Neutrophil (primary cell): Measurements from ENCODE around the gene ARSJ.

Experiments used
- H3K27ac ChIP-seq: fragments of 200-600 bp; sonication (generic); 2 replicates; pipeline ENCODE4 v1.5.1; 2016; ENCODE audit warnings: mild to moderate bottlenecking, moderate library complexity
- H3K27me3 ChIP-seq: fragments of 200-600 bp; sonication (generic); 2 replicates; pipeline ENCODE4 v1.6.0; 2016; ENCODE audit warnings: mild to moderate bottlenecking
- H3K36me3 ChIP-seq: fragments of 200-600 bp; sonication (generic); 2 replicates; pipeline ENCODE4 v1.5.1; 2017
- H3K4me1 ChIP-seq, 2 experiments: fragments of 200-600 bp in 1 of 2; sonication (generic) in 1 of 2; 1 replicate in 1 of 2; 2 replicates in 1 of 2; pipeline versions ENCODE4 v1.5.1 to v1.6.1; 2013 to 2016; ENCODE audit warnings: low read depth in 1 of 2, low read length in 1 of 2, mild to moderate bottlenecking in 1 of 2, moderate library complexity in 1 of 2; ENCODE audit not compliant: control insufficient read depth in 1 of 2, insufficient read depth in 1 of 2
- H3K4me3 ChIP-seq, 2 experiments: fragments of 200-600 bp in 1 of 2; sonication (generic) in 1 of 2; 1 replicate in 1 of 2; 2 replicates in 1 of 2; pipeline ENCODE4 v1.5.1; 2013 to 2016; ENCODE audit warnings: low read depth in 1 of 2, low read length in 1 of 2, mild to moderate bottlenecking in 1 of 2, moderate library complexity in 1 of 2
- H3K9me3 ChIP-seq: fragments of 200-600 bp; sonication (generic); 2 replicates; pipeline ENCODE4 v1.5.1; 2016
- CTCF ChIP-seq: fragments of 200-600 bp; sonication (generic); IDR thresholded peaks from 2 replicates; pipeline ENCODE4 v1.5.1; 2016; ENCODE audit warnings: antibody characterized with exemption

Gene ARSJ

GRCh38 chr4:113979148-113979904 is at the start of gene ARSJ:
TSS of gene ARSJ (minus strand) at chr4:113979647. CDS start at chr4:113978834, 813 bp downstream.
- no peak within 1 kb of the TSS for H3K27ac ChIP-seq
- H3K4me1 ChIP-seq, result no peaks in the 10 kb centered on the region
- no peaks in the 10 kb centered on the region for H3K9me3 ChIP-seq
- H3K27me3 ChIP-seq, result peaks cover 49% of the 10 kb centered on the region
- TF ChIP-seq CTCF, result no peak
- no peaks in the 10 kb centered on the region for H3K36me3 ChIP-seq
- H3K4me3 ChIP-seq, result no peak within 1 kb of the TSS

DNA sequence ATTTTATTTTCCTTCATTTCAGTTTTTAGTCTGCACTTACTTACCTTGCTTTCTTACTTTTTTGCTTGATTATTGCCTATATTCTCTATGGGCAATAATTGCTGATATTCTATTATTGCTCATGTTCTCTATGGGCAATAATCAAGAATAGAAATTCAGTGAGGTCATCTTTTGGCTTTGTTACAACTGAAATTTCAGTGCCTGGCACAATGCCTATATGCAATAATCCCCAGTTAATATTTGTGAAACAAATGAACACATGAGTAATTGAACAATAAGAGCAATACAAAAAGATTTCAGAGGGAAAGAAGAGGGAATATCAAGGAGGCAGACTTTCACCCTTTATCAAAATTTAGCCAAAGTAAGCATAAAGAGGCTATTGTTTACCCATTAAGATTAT is 48.6 kb upstream of the ARSJ start:
- no peaks in the 10 kb centered on the region for H3K27me3 ChIP-seq
- TF ChIP-seq CTCF, result no peak
- H3K4me3 ChIP-seq, result no peak overlapping the region
- no peaks in the 10 kb centered on the region for H3K4me1 ChIP-seq
- no peak overlapping the region for H3K27ac ChIP-seq
- H3K9me3 ChIP-seq, result no peaks in the 10 kb centered on the region
- H3K36me3 ChIP-seq, result no peaks in the 10 kb centered on the region

GRCh38 chr4:114027596-114027995 is 48.1 kb upstream of the ARSJ start:
- TF ChIP-seq CTCF, result no peak

DNA sequence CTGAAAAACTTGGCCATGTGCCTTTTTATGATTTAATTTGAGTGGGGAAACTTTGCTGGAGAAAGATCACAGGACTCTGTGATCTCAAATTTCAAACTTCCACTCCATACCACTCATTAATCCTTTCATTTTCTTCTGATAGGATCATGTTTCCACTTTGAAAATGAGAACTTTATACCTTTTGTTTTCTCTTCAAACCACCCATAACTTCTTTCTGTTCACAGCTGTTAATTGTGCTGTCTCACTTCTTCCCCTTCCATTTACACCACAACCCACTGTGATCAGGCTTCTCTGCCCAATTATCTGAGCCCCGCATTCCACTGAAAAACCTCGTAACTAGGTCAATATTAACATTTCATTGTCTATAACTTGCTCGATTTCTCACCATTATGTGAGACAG is 47.0 kb upstream of the ARSJ start:
- H3K9me3 ChIP-seq, result no peaks in the 10 kb centered on the region
- no peak for TF ChIP-seq CTCF
- H3K27me3 ChIP-seq, result no peaks in the 10 kb centered on the region
- no peaks in the 10 kb centered on the region for H3K36me3 ChIP-seq
- H3K4me1 ChIP-seq, result no peaks in the 10 kb centered on the region
- H3K27ac ChIP-seq, result no peak overlapping the region
- H3K4me3 ChIP-seq, result no peak overlapping the region

More at GRCh38 chr4:114027596-114027995, 48.1 kb upstream of the ARSJ start:
- Histone ChIP-seq H3K9me3 (no peaks in the 10 kb centered on the region), H3K27ac (no peak overlapping the region), H3K36me3 (no peaks in the 10 kb centered on the region), H3K4me3 (no peak overlapping the region), H3K4me1 (no peaks in the 10 kb centered on the region), H3K27me3 (no peaks in the 10 kb centered on the region)

GRCh38 chr4:114025176-114025777 is 45.8 kb upstream of the ARSJ start:
- no peak for TF ChIP-seq CTCF
- H3K27me3 ChIP-seq, result no peaks in the 10 kb centered on the region

More at GRCh38 chr4:114025176-114025777, 45.8 kb upstream of the ARSJ start:
- Histone ChIP-seq H3K9me3 (no peaks in the 10 kb centered on the region), H3K4me1 (no peaks in the 10 kb centered on the region), H3K4me3 (no peak overlapping the region), H3K27ac (no peak overlapping the region), H3K36me3 (no peaks in the 10 kb centered on the region)
